Measurements from ENCODE around the gene ADCYAP1. TPM values are rescaled to one million over a fixed set of nuclear protein-coding genes. Genes with fewer than 3 reads are reported as not detected.
"Not testable (repeated sequence)": the region's sequence is repeated elsewhere in the genome, so short reads cannot be mapped to it uniquely, and the experiment has no call there.

ADCYAP1 gene
- total RNA-seq: not detected in 2 replicates
- not detected for polyA plus RNA-seq (2012)

- DNase-seq (ENCODE audit: low read depth): no peak
These were observed at the start of gene ADCYAP1 for GRCh38 chr18:904218-905090. TSS of gene ADCYAP1 (plus strand) at chr18:904871. CDS start at chr18:905387, 516 bp downstream.

GRCh38 chr18:857986-858385 lies 46.7 kb upstream of the ADCYAP1 start:
- DNase-seq (ENCODE audit: low read depth): peak; percentile 57

DNA sequence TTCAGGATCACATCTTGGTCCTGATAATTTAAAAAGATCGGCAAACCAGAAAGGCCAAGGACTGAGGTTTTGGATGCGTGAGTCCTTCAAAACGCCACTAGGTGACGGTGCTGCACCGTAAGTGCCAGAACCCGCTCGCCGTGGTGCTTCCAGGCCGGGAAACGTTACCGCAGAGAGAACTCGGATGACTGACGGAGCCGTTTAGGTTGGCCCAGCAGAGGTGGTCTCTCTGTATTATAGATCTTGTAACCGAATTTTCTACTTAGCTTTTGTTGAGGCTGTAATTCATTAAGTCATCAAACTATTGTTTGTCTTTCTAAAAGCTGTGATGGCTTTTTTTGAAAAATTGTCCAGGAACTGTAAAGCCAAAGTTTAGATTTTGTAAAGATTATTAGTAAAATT lies 39.8 kb upstream of the ADCYAP1 start:
- DNase-seq (ENCODE audit: low read depth): peak; percentile 71

- no peak for DNase-seq (ENCODE audit: low read depth)
These were observed 37.4 kb upstream of the ADCYAP1 start for GRCh38 chr18:867257-867656.

- not testable (repeated sequence) for DNase-seq (ENCODE audit: low read depth)
These were observed 31.2 kb upstream of the ADCYAP1 start for GRCh38 chr18:873426-873825.

DNA sequence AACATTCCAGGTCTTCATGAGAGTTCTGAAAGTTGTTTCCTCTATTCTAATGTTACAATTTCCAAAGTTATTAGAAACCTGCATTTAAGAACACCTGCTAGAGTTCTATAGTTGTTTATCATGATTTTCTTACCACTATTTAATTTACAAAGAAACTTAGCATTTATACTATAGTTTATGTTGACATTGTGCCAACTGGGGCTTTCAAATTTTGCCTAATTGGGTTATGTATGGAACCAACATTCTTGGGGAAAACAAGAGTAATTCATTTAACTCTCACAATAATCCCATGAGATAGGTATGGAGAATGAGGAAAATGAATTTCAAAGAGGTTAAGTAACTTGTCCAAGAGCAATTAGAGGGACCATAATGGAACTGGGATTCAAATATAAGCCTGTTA lies 28.8 kb upstream of the ADCYAP1 start:
- no peak for DNase-seq (ENCODE audit: low read depth)

GRCh38 chr18:877238-877637 lies 27.4 kb upstream of the ADCYAP1 start:
- no peak for DNase-seq (ENCODE audit: low read depth)

DNA sequence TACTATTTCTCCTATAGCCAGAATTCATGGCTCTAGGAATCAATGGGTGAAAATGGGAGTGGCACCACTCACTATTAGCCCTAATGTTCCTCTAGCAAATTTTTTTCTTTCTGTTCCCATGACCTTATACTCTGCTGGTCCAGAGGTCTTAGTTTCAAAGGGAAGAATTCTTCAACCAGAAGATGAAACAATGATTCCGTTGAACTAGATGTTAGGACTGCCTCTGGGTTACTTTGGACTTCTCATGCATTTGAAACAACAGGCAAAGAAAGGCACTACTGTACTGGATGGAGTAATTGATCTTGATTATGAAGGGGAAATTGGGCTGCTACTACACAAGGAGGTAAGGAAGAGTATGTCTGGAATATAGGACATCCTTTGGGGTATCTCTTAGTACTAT lies 18.6 kb upstream of the ADCYAP1 start:
- no peak for DNase-seq (ENCODE audit: low read depth)

DNA sequence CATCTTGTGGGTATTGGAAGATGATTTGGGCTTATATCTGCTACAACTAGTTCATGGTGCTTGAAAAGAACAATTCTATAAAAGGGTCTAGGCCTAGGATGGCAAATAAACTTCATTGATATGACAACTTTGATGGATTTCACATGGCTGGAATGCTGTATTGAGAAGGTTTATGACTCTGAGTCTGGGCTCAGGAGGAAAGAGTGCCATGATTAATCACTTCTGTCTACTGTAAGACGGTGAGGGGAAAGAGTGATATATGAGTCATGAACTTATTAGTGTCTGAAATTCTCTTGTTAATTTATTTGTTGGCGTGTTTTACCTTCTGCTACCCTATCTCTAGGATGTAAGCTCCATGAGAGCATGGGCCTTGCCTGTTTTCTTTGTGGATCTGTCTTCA lies 17.0 kb upstream of the ADCYAP1 start:
- DNase-seq (ENCODE audit: low read depth): no peak

DNA sequence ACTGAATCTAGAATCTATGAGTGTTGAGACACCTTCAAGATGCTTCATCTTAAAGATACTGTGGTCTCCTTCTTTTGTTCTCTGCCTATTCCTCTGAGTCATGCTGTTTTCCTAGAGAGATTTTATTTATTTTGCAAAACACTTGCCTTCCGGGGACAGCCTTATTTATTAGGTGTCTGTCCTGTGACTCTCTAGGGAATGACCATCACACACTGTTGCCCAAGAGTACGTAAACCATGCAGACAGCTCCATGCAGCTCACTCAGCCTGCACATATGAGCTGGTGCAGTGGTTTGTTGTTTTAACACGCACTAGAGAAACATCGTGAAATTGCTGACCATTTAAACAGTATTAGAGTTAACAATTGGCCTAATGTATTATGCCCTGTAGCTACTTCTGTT lies 12.4 kb upstream of the ADCYAP1 start:
- DNase-seq (ENCODE audit: low read depth): no peak

DNA sequence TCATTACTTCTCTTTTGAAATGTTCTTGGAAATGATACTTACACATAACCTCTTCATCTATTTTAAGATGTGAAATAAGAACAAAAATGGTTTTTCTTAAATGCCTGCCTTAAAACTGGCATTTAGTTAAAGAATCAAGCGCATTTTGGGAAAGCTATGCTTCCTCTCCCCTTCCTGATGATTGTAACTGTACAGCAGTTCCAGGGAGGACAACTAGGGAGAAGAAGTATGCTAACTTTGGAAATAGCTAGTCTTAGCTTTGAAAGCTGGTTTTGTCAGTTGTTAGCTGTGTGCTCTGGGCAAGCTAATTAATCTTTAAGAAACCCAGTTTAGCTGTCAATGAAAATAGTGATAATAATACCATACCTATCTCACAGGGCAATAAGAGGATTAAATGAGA lies 8.4 kb upstream of the ADCYAP1 start:
- DNase-seq (ENCODE audit: low read depth): no peak

DNA sequence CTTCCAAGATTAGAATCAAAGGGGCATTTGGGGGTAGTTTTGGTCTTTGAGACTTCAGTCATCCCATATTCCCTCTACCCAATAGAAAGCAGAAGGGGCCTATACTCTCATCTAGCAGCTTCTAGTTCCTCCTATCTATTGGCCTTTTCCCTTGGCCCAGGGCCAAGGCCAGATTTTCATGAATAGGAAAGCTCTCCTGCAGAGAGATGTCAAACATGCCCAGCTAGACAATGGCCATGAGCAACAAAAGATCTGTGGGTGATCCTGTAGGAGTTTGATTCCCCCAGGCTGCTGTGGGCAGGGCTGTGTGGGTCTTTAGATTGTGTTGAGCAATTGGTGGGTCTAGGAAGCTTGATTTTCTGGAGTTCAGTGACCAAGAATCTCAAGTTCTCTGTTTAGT lies 2.9 kb upstream of the ADCYAP1 start:
- no peak for DNase-seq (ENCODE audit: low read depth)

GRCh38 chr18:902229-902628 lies 2.4 kb upstream of the ADCYAP1 start:
- no peak for DNase-seq (ENCODE audit: low read depth)

- DNase-seq (ENCODE audit: low read depth): peak; percentile 70
These were observed 970 bp upstream of the ADCYAP1 start for GRCh38 chr18:903701-904100.

- no peak for DNase-seq (ENCODE audit: low read depth)
These were observed 756 bp downstream of the ADCYAP1 start for GRCh38 chr18:905307-905947.

DNA sequence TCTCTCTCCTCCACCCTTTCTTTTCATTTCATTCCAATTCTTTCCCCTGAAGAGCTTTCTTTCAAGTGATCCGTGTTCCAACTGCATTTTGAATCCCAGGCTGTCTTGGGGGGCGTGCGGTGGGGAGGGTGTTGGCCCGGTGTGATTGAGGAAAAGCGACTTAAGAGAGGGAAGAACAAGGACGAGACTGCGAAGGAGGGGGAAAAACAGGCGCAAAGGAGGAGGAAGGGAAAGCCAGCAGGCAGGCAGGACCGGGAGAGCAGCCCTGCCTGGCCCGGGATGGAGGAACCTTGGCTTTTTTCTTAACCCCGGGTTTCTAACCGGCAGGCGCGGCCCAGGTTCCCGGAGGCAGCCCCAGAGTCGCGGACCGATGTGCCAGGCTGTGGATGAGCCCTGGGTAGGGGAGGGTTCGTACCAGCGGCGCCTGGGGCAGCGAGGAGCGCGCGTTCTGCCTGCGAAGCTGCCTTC lies 1.3 kb downstream of the ADCYAP1 start:
- no peak for DNase-seq (ENCODE audit: low read depth)

DNA sequence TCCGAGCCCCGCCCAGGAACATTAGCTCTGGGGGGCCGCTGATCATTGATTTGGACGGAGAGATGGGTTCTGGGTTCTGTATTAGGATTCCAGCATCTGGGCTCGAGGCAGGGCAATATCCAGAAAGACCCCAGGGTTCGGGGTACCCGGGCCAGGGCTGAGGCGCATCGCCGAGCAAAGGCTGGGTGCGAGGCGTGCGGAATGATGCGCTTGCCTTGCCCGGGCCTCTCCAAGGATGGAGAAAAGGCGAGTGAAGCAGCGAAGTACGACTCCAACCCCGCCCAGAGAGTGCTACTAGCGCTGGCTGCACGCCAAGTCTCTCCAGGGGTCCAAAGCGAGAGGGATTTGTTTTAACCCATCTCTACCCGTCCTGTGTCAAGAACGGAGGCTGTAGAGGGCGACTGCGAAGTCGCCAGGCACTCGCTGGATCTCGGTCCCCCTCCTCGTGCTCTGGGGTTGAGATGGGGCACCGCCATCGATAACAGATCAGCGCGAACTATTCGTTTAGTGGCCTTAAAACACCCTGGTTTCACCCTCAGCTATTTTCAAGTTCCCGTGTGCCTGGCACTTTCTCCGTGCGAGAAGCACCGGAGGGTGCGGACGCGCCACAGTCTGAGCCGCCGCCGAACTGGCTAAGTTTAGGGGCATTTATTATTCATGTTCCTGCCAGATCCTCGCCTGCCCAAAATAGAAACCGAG lies 1.9 kb downstream of the ADCYAP1 start:
- no peak for DNase-seq (ENCODE audit: low read depth)

DNA sequence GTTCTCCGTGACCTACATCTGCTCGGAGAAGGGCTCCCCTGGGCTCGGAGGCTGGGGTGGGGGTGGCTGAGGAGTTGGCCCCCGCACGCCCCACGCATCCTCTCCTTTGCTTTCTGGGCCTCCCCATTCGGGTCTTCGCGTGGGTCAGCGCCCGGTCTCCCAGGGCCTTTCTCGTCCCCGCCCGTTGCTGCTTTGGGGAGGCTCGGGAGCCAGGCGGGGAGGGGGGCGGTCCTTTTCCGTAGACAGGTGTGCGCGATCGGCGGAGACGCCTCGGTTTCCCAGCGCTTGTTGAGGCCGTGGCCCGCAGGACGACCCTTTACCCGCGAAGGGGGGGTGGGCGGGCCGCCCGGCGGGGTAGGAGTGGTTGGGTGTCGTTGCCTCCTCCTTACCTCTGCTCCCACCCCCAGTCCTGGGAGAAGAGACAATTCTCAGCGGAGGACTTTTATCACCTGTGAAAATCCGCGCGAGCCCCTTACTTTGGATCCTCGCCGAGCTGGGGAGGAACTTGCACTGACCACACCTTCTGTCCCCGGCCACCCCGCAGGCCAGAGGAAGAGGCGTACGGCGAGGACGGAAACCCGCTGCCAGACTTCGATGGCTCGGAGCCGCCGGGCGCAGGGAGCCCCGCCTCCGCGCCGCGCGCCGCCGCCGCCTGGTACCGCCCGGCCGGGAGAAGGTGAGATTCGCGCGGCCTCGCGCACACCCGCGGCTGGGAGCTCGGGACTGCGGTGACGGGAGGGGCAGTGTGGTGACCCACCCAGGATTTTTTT lies 2.6 kb downstream of the ADCYAP1 start:
- no peak for DNase-seq (ENCODE audit: low read depth)

DNA sequence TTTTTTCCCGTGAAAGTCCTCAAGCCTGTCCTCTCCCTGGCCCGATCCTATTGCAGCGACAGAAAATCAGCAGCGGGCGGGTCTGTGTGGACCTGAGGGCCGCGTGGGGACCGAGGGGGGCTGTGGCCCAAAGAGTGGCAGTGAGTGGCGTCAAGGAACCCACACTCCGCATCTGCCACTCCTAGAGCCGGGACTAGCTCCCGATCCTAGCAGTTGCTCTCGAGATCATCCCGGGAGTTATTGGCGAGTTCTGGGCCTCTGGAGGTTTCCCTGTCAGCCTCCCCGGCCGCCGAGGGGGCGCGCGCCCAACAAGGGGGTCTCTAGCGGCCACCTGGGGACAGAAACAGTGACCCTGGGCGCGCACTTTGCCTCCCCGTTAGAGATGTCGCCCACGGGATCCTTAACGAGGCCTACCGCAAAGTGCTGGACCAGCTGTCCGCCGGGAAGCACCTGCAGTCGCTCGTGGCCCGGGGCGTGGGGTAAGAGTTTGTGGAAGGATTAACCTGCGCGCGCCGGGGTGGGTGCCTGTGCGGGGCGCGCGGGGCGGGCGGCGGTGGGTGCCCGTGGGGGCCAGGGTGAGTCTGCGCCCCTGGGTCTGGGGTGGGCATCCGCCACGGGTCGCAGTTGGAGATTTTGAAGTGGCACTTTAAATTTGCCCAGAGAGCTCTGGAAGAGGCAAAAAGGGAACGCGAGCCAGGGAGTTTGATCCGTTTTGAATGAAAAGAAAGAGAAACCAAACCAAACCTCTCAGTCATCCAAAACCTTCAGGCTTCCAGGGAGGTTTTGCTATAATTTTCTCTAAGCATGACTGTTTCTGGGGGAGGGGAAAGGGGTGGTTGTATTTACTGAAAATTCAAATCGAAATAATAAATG lies 3.5 kb downstream of the ADCYAP1 start:
- no peak for DNase-seq (ENCODE audit: low read depth)
